ENCODE measurements around the gene ACSF3. TPM values are rescaled to one million over a fixed set of nuclear protein-coding genes. Genes with fewer than 3 reads are reported as not detected.

The ACSF3 gene
- polyA plus RNA-seq, 3 donors, result 15.3 to 24.3 (median 18.0) TPM

- WGBS, 3 donors, result 46 to 73% (median 53%) methylated on average over 14 to 15 of the region's 15 CpGs
- no peak overlapping the region for H3K27ac ChIP-seq (ENCODE audit: low read depth, low read length)
These were observed 39.4 kb upstream of the ACSF3 start for GRCh38 chr16:89054261-89054661.

GRCh38 chr16:89054714-89055113, 38.9 kb upstream of the ACSF3 start:
- no peak overlapping the region for H3K27ac ChIP-seq (ENCODE audit: low read depth, low read length)

GRCh38 chr16:89055313-89055712, 38.3 kb upstream of the ACSF3 start:
- 77 to 89% (median 78%) methylated on average over 14 to 15 of the region's 15 CpGs for WGBS, 3 donors
- H3K27ac ChIP-seq (ENCODE audit: low read depth, low read length), result no peak overlapping the region

More at GRCh38 chr16:89054714-89055113, 38.9 kb upstream of the ACSF3 start:
- 75 to 84% (median 79%) methylated on average over 11 of the region's 11 CpGs for WGBS, 3 donors

- WGBS, 3 donors, result 76 to 86% (median 86%) methylated on average over 25 of the region's 25 CpGs
- H3K27ac ChIP-seq (ENCODE audit: low read depth, low read length), result no peak overlapping the region
These were observed 37.6 kb upstream of the ACSF3 start for GRCh38 chr16:89055894-89056555.

- H3K27ac ChIP-seq (ENCODE audit: low read depth, low read length), result no peak overlapping the region
- WGBS, 3 donors, result 73 to 90% (median 83%) methylated on average over 11 of the region's 11 CpGs
These were observed 37.1 kb upstream of the ACSF3 start for GRCh38 chr16:89056592-89056991.

- H3K27ac ChIP-seq (ENCODE audit: low read depth, low read length), result no peak overlapping the region
- WGBS, 3 donors, result 64 to 78% (median 72%) methylated on average over 5 to 9 of the region's 9 CpGs
These were observed 35.9 kb upstream of the ACSF3 start for GRCh38 chr16:89057738-89058137.

GRCh38 chr16:89058812-89059211, 34.8 kb upstream of the ACSF3 start:
- 91 to 94% (median 94%) methylated on average over 9 of the region's 9 CpGs for WGBS, 3 donors
- no peak overlapping the region for H3K27ac ChIP-seq (ENCODE audit: low read depth, low read length)

GRCh38 chr16:89060207-89060794, 33.4 kb upstream of the ACSF3 start:
- WGBS, 3 donors, result 55 to 67% (median 66%) methylated on average over 12 of the region's 12 CpGs
- H3K27ac ChIP-seq (ENCODE audit: low read depth, low read length), result no peak overlapping the region

- 68 to 84% (median 83%) methylated on average over 16 to 21 of the region's 21 CpGs for WGBS, 3 donors
- H3K27ac ChIP-seq (ENCODE audit: low read depth, low read length), result no peak overlapping the region
These were observed 32.6 kb upstream of the ACSF3 start for GRCh38 chr16:89061086-89061485.

- H3K27ac ChIP-seq (ENCODE audit: low read depth, low read length), result no peak overlapping the region
- WGBS, 3 donors, result 59 to 67% (median 67%) methylated on average over 17 of the region's 17 CpGs
These were observed 31.9 kb upstream of the ACSF3 start for GRCh38 chr16:89061590-89062380.

- no peak overlapping the region for H3K27ac ChIP-seq (ENCODE audit: low read depth, low read length)
- WGBS, 3 donors, result 83 to 90% (median 86%) methylated on average over 29 to 30 of the region's 30 CpGs
These were observed 31.0 kb upstream of the ACSF3 start for GRCh38 chr16:89062389-89063345.

- 80 to 85% (median 81%) methylated on average over 16 to 17 of the region's 17 CpGs for WGBS, 3 donors
These were observed 29.8 kb upstream of the ACSF3 start for GRCh38 chr16:89063768-89064320.

GRCh38 chr16:89064606-89065457, 28.8 kb upstream of the ACSF3 start:
- 78 to 88% (median 79%) methylated on average over 30 to 32 of the region's 32 CpGs for WGBS, 3 donors
- no peak overlapping the region for H3K27ac ChIP-seq (ENCODE audit: low read depth, low read length)

More at GRCh38 chr16:89063768-89064320, 29.8 kb upstream of the ACSF3 start:
- H3K27ac ChIP-seq (ENCODE audit: low read depth, low read length), result no peak overlapping the region

GRCh38 chr16:89065458-89065822, 28.2 kb upstream of the ACSF3 start:
- H3K27ac ChIP-seq (ENCODE audit: low read depth, low read length), result no peak overlapping the region
- 71 to 88% (median 86%) methylated on average over 11 of the region's 11 CpGs for WGBS, 3 donors

GRCh38 chr16:89066721-89067120, 26.9 kb upstream of the ACSF3 start:
- WGBS, 3 donors, result 63 to 76% (median 65%) methylated on average over 21 of the region's 21 CpGs
- H3K27ac ChIP-seq (ENCODE audit: low read depth, low read length), result no peak overlapping the region

GRCh38 chr16:89067677-89068443, 25.8 kb upstream of the ACSF3 start:
- WGBS, 3 donors, result 33 to 37% (median 34%) methylated on average over 14 to 16 of the region's 16 CpGs
- H3K27ac ChIP-seq (ENCODE audit: low read depth, low read length), result no peak overlapping the region
